HFF-Myc (cell line): ENCODE data around the gene NBAS.

ENCODE experiments used
- DNase-seq: peaks from one replicate; pipeline ENCODE4 v3.0.0-alpha.2; 2011; ENCODE audit warnings: low read depth; ENCODE audit errors: extremely low read depth
- H3K4me3 ChIP-seq: replicated peaks from 2 replicates; pipeline ENCODE4 v1.5.1; 2011; ENCODE audit warnings: low read depth, mild to moderate bottlenecking, control low read depth, low read length
- TF ChIP-seq, protein P1 (sequence below): IDR thresholded peaks from 2 replicates; pipeline ENCODE4 v1.5.1; 2012; ENCODE audit warnings: mild to moderate bottlenecking, low read depth, low read length, control low read depth; ENCODE audit errors: missing control alignments

NBAS gene

DNA sequence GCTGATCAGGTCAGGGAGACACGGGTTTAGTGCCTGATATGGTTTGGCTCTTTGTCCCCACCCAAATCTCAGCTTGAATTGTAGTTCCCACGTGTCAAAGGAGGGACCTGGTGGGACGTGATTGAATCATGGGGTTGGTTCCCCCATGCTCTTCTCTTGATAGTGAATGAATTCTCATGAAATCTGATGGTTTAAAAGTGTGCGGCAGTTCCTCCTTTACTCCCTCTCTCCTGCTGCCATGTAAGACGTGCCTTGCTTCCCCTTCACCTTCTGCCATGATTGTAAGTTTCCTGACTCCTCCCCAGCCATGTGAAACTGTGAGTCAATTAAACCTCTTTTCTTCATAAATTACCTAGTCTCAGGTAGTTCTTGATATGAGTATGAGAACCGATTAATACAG is 424.5 kb downstream of the NBAS start:
- no peak overlapping the region for H3K4me3 ChIP-seq

DNA sequence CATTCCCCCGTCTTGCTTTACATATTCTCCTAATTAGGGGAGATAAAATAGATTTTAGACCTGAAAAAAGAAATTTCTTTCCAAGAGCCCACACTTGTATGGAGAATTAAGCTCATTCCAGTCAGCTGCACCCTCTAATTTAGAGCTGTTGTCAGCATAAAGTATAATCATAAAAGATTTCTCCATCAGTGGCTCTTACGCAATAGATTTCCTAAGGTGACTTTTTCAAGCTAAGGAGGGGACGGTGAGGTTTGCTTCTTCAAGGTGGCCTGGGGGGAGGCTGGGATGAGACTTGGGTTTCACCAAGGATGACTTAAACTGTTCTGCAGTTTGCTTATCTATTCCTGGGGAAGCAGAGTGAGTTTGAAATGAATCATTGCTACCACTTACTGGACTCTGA is 426.2 kb downstream of the NBAS start:
- no peak for DNase-seq
- TF ChIP-seq, protein P1, sequence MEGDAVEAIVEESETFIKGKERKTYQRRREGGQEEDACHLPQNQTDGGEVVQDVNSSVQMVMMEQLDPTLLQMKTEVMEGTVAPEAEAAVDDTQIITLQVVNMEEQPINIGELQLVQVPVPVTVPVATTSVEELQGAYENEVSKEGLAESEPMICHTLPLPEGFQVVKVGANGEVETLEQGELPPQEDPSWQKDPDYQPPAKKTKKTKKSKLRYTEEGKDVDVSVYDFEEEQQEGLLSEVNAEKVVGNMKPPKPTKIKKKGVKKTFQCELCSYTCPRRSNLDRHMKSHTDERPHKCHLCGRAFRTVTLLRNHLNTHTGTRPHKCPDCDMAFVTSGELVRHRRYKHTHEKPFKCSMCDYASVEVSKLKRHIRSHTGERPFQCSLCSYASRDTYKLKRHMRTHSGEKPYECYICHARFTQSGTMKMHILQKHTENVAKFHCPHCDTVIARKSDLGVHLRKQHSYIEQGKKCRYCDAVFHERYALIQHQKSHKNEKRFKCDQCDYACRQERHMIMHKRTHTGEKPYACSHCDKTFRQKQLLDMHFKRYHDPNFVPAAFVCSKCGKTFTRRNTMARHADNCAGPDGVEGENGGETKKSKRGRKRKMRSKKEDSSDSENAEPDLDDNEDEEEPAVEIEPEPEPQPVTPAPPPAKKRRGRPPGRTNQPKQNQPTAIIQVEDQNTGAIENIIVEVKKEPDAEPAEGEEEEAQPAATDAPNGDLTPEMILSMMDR: no peak

More for the DNA sequence above, 424.5 kb downstream of the NBAS start:
- TF ChIP-seq, protein P1: no peak
- no peak for DNase-seq

GRCh38 chr2:15133461-15133860 is 427.7 kb downstream of the NBAS start:
- H3K4me3 ChIP-seq: no peak overlapping the region
- TF ChIP-seq, protein P1: no peak
- DNase-seq: no peak

More for the DNA sequence above, 426.2 kb downstream of the NBAS start:
- H3K4me3 ChIP-seq: no peak overlapping the region

- H3K4me3 ChIP-seq: no peak overlapping the region
- DNase-seq: no peak
- TF ChIP-seq, protein P1: no peak
Observed at GRCh38 chr2:15128846-15129245, 432.3 kb downstream of the NBAS start.

DNA sequence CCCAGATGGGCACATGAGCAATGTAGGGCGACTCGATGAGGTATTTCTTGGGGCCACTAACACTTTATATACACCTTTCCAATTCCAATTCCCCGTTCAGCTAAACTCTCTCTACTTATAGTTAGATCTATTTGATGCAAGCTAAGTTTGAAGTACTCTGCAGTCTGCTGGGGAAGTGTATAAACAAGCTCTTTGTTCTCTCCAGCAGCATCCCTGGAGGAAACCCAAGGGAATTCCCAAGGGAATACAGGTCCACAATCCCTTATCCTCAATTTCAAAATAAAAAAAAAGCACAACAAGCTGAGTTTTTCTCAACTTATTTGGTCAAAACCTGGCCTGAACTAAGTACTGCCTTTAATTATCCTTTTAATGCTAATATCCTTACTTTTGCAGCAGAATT is 433.3 kb downstream of the NBAS start:
- TF ChIP-seq, protein P1: no peak
- DNase-seq: no peak
- no peak overlapping the region for H3K4me3 ChIP-seq

DNA sequence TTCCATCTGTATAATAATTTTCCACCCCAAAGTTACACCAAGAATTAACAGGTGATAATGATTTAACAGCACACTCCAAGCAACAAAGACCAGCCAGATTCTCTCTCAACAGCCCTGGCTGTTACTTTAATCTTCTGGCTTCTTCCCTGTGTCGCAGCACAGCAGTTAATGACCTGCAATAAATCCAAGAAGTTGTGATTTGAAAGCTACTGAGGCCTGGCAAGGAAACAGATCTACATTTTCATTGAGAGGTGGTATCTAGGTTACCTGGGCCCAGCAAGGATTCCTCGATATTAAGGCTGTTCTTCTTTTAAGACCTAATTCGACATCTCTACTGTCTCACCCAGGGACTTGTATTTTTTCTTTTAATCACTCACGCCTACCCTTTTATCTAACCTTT is 433.8 kb downstream of the NBAS start:
- H3K4me3 ChIP-seq: no peak overlapping the region
- DNase-seq: no peak
- TF ChIP-seq, protein P1: no peak

DNA sequence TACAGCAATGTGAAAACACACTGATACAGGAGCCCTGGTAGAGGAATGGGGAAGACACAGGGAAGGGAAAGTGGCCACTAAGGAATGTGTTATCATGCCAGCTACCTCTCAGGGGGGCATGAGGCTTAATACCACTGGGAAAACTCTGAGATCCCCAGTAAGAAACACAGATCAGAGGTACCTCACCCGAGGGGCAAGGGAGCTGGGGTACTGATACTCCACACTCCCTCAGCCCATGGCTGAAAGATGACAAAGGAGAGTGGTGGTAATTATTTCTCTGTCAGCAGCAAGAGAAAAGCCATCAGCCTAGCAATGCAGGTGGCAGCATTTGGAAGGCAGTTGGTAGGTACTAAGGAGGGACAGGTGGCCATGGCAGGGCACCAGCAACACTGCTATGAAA is 434.8 kb downstream of the NBAS start:
- H3K4me3 ChIP-seq: no peak overlapping the region
- DNase-seq: no peak
- TF ChIP-seq, protein P1: no peak
